Esophagus muscularis mucosa (tissue), 4 donors: Measurements from ENCODE around the gene VDR.

Experiments used
- CTCF ChIP-seq, 3 experiments: fragments of 200-600 bp in 2 of 3; fragments of 450-650 bp in 1 of 3; sonication (generic) in 2 of 3; IDR thresholded peaks; one replicate each; pipeline ENCODE4 v1.5.1; 2017 to 2019; ENCODE audit warnings: antibody characterized with exemption in 3 of 3, mild to moderate bottlenecking in 2 of 3, moderate library complexity in 1 of 3
- EP300 ChIP-seq: sonication (generic); formaldehyde crosslinking; IDR thresholded peaks from one replicate; pipeline ENCODE4 v1.6.1; 2017; ENCODE audit warnings: antibody characterized with exemption
- POLR2AphosphoS5 ChIP-seq, 2 donors: sonication (generic); formaldehyde crosslinking; IDR thresholded peaks; one replicate each; pipeline ENCODE4 v1.6.1; 2017; ENCODE audit warnings: antibody characterized with exemption in 2 of 2

- TF ChIP-seq POLR2AphosphoS5 (IDR thresholded peaks at IDR 0.05) (no peak), CTCF (IDR thresholded peaks at IDR 0.05) (no peak), EP300 (no peak)
These were observed 28.3 kb downstream of the VDR start for GRCh38 chr12:47876440-47876960.
